ENCODE data around the gene LMX1B.

Gene LMX1B

GRCh38 chr9:126619361-126620135, 5.8 kb downstream of the LMX1B start:
- DNase-seq, result no peak

- no peak for DNase-seq
Measured at GRCh38 chr9:126620478-126620877, 6.8 kb downstream of the LMX1B start.

- DNase-seq, result no peak
Measured at GRCh38 chr9:126621061-126621918, 7.6 kb downstream of the LMX1B start.

GRCh38 chr9:126621919-126622735, 8.4 kb downstream of the LMX1B start:
- DNase-seq, result no peak

GRCh38 chr9:126623314-126623666, 9.6 kb downstream of the LMX1B start:
- DNase-seq, result no peak

- no peak for DNase-seq
Measured at GRCh38 chr9:126623667-126624478, 10.1 kb downstream of the LMX1B start.

- DNase-seq, result no peak
Measured at GRCh38 chr9:126624479-126624826, 10.7 kb downstream of the LMX1B start.

GRCh38 chr9:126624912-126625311, 11.2 kb downstream of the LMX1B start:
- no peak for DNase-seq

- DNase-seq, result no peak
Measured at GRCh38 chr9:126625329-126626126, 11.8 kb downstream of the LMX1B start.

GRCh38 chr9:126626127-126626925, 12.6 kb downstream of the LMX1B start:
- no peak for DNase-seq

GRCh38 chr9:126626926-126627233, 13.2 kb downstream of the LMX1B start:
- DNase-seq, result no peak

GRCh38 chr9:126628146-126628545, 14.4 kb downstream of the LMX1B start:
- DNase-seq, result no peak

GRCh38 chr9:126628969-126629674, 15.4 kb downstream of the LMX1B start:
- no peak for DNase-seq

- DNase-seq, result no peak
Measured at GRCh38 chr9:126630458-126631237, 16.9 kb downstream of the LMX1B start.

- no peak for DNase-seq
Measured at GRCh38 chr9:126631254-126631653, 17.5 kb downstream of the LMX1B start.

GRCh38 chr9:126633881-126634558, 20.3 kb downstream of the LMX1B start:
- no peak for DNase-seq

- DNase-seq, result no peak
Measured at GRCh38 chr9:126635061-126635460, 21.3 kb downstream of the LMX1B start.

- DNase-seq, result no peak
Measured at GRCh38 chr9:126635661-126636439, 22.1 kb downstream of the LMX1B start.

All from activated naive CD4-positive, alpha-beta T cell (primary cell).